Loucy (cell line): ENCODE measurements around the gene TSPAN10.

Experiments used
- H2AFZ ChIP-seq: fragments of 200-600 bp; sonication (generic); 2 replicates; pipeline ENCODE4 v1.6.0; 2016; ENCODE audit warnings: antibody characterized with exemption, mild to moderate bottlenecking, low read length, moderate library complexity
- H3F3A ChIP-seq: fragments of 200-600 bp; 2 replicates; pipeline ENCODE4 v1.6.0; 2016; ENCODE audit warnings: antibody characterized with exemption, low read depth, mild to moderate bottlenecking
- H3K27me3 ChIP-seq: fragments of 200-600 bp; sonication (generic); 2 replicates; pipeline ENCODE4 v1.6.1; 2014; ENCODE audit warnings: low read length, mild to moderate bottlenecking; ENCODE audit not compliant: insufficient read depth, poor library complexity, severe bottlenecking
- H3K36me3 ChIP-seq: fragments of 200-600 bp; sonication (generic); 2 replicates; pipeline ENCODE4 v1.6.1; 2016; ENCODE audit warnings: low read length; ENCODE audit not compliant: insufficient read depth
- H3K4me1 ChIP-seq: fragments of 200-600 bp; sonication (generic); 2 replicates; pipeline ENCODE4 v1.5.1; 2014; ENCODE audit warnings: low read length, mild to moderate bottlenecking; ENCODE audit not compliant: insufficient read depth, poor library complexity, severe bottlenecking
- H3K4me2 ChIP-seq: fragments of 200-600 bp; sonication (generic); 2 replicates; pipeline ENCODE4 v1.6.0; 2014; ENCODE audit warnings: antibody characterized with exemption, low read length, low read depth, mild to moderate bottlenecking; ENCODE audit not compliant: poor library complexity, severe bottlenecking
- H3K4me3 ChIP-seq: fragments of 200-600 bp; sonication (generic); 2 replicates; pipeline ENCODE4 v1.5.1; 2014; ENCODE audit warnings: low read length, mild to moderate bottlenecking, mixed read lengths; ENCODE audit not compliant: poor library complexity, severe bottlenecking
- H3K79me2 ChIP-seq: fragments of 200-600 bp; sonication (generic); 2 replicates; pipeline ENCODE4 v1.6.1; 2014; ENCODE audit warnings: low read length; ENCODE audit not compliant: insufficient read depth
- H3K9ac ChIP-seq: fragments of 200-600 bp; sonication (generic); 2 replicates; pipeline ENCODE4 v1.6.0; 2014; ENCODE audit warnings: mild to moderate bottlenecking, low read depth, low read length, moderate library complexity; ENCODE audit not compliant: poor library complexity, severe bottlenecking
- H3K9me2 ChIP-seq: fragments of 200-600 bp; sonication (generic); replicated peaks from 2 replicates; pipeline ENCODE4 v1.6.1; 2016; ENCODE audit warnings: low read depth, low read length, mixed read lengths
- H3K9me3 ChIP-seq: fragments of 200-600 bp; sonication (generic); 2 replicates; pipeline ENCODE4 v1.6.1; 2014; ENCODE audit warnings: mild to moderate bottlenecking, antibody characterized with exemption, low read length, low read depth; ENCODE audit not compliant: insufficient read depth
- H4K20me1 ChIP-seq: fragments of 200-600 bp; sonication (generic); 2 replicates; pipeline ENCODE4 v1.6.0; 2014; ENCODE audit warnings: antibody characterized with exemption, low read length, mild to moderate bottlenecking; ENCODE audit not compliant: insufficient read depth, poor library complexity, severe bottlenecking
- EZH2phosphoT487 ChIP-seq: fragments of 200-600 bp; IDR thresholded peaks from 2 replicates; pipeline ENCODE4 v1.6.1; 2018; ENCODE audit warnings: antibody characterized with exemption, mild to moderate bottlenecking, moderate library complexity, borderline replicate concordance
- TF ChIP-seq, protein P1 (sequence below): fragments of 200-600 bp; sonication (generic); conservative IDR thresholded peaks from 2 replicates; pipeline ENCODE4 v1.5.1; 2014; ENCODE audit warnings: mild to moderate bottlenecking, antibody characterized with exemption, low read length

TSPAN10 gene

DNA sequence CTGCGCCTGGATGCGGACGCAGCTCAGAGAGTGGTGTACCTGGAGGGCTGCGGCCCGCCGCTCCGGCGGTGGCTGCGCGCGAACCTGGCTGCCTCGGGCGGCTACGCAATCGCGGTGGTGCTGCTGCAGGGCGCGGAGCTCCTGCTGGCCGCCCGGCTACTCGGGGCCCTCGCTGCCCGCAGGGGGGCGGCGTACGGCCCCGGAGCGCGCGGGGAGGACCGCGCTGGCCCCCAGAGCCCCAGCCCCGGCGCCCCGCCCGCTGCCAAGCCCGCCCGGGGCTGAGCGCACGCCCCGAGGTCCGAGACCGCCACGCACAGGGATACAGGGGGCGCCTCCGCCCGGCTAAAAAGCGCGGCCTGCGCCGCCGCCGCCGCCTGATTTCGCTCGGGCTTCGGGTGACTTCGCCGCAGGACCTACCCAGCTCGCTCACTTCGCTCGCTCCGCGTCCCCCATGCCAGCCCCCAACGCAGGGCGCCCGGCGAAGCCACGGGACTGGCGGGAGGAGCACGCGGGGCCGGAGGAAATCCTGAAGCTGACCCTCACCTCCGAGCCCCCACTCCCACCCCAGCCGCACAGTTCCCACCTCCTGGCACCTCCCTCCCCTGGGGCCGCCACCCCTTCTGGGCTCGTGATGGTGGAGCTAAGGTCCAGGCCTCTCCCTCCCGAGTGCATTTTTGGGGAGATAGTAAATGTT, 11.2 kb downstream of the TSPAN10 start:
- Histone ChIP-seq H3K27me3 (no peaks in the 10 kb centered on the region), H3F3A (no peaks in the 10 kb centered on the region), H3K9ac (no peak overlapping the region)

DNA sequence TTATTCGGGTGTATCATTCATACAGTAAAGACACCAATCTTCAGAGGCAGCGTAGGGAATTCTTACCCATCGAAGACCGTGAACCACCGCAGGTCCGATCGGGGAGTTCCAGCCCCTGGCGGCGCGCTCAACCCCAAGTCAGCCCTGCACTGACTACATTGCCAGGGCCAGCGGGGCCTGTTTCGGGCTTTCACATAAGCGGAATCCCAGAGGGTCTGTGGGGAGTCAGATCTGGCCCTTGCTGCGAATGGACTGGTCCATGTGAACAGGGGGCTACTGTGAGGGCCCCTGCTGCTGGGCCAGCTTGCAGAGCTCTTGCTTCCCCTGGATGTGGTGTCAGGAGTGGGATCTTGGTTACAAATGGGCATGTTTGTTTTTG, 11.7 kb downstream of the TSPAN10 start:
- H3K36me3 ChIP-seq: no peaks in the 10 kb centered on the region
- no peaks in the 10 kb centered on the region for H3F3A ChIP-seq
- H3K4me1 ChIP-seq: peaks cover 11% of the 10 kb centered on the region
- no peaks in the 10 kb centered on the region for H3K27me3 ChIP-seq
- H3K4me2 ChIP-seq: no peak overlapping the region
- no peaks in the 10 kb centered on the region for H3K9me3 ChIP-seq
- no peaks in the 10 kb centered on the region for H3K79me2 ChIP-seq
- H3K9me2 ChIP-seq: no peaks in the 10 kb centered on the region
- TF ChIP-seq, protein P1, sequence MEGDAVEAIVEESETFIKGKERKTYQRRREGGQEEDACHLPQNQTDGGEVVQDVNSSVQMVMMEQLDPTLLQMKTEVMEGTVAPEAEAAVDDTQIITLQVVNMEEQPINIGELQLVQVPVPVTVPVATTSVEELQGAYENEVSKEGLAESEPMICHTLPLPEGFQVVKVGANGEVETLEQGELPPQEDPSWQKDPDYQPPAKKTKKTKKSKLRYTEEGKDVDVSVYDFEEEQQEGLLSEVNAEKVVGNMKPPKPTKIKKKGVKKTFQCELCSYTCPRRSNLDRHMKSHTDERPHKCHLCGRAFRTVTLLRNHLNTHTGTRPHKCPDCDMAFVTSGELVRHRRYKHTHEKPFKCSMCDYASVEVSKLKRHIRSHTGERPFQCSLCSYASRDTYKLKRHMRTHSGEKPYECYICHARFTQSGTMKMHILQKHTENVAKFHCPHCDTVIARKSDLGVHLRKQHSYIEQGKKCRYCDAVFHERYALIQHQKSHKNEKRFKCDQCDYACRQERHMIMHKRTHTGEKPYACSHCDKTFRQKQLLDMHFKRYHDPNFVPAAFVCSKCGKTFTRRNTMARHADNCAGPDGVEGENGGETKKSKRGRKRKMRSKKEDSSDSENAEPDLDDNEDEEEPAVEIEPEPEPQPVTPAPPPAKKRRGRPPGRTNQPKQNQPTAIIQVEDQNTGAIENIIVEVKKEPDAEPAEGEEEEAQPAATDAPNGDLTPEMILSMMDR: no peak
- H4K20me1 ChIP-seq: no peaks in the 10 kb centered on the region
- H3K4me3 ChIP-seq: no peak overlapping the region
- H3K9ac ChIP-seq: no peak overlapping the region
- no peak overlapping the region for H2AFZ ChIP-seq

More for the DNA sequence above, 11.2 kb downstream of the TSPAN10 start:
- Histone ChIP-seq H3K4me3 (no peak overlapping the region), H3K4me1 (peaks cover 6% of the 10 kb centered on the region), H3K36me3 (no peaks in the 10 kb centered on the region), H2AFZ (no peak overlapping the region), H4K20me1 (no peaks in the 10 kb centered on the region), H3K9me3 (no peaks in the 10 kb centered on the region), H3K9me2 (no peaks in the 10 kb centered on the region), H3K4me2 (no peak overlapping the region), H3K79me2 (no peaks in the 10 kb centered on the region)
- TF ChIP-seq, protein P1: no peak
- TF ChIP-seq EZH2phosphoT487: no peak

DNA sequence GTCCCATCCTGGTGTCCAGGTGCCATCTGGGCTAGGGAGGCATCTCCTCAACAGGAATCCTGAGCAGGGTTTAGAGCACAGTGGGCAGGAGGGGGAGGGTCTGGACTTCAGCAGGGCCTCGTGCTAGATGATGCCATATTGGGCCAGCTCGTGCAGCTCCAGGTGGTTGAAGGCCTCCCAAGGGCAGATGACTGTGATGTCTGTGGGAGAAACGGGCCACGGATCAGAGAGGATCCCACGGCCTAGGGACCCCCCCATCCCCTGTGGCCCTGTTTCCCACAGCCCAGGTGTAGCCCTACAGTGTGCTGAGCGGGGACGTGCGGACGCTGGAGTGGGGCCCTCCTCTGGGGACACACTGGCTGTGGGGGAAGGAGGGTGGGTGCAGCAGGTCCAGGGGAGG, 14.0 kb downstream of the TSPAN10 start:
- no peaks in the 10 kb centered on the region for H3K79me2 ChIP-seq
- peaks cover 16% of the 10 kb centered on the region for H3K4me1 ChIP-seq
- no peak overlapping the region for H3K4me3 ChIP-seq
- H2AFZ ChIP-seq: no peak overlapping the region
- TF ChIP-seq, protein P1: no peak
- no peak for TF ChIP-seq EZH2phosphoT487
- no peak overlapping the region for H3K4me2 ChIP-seq
- no peaks in the 10 kb centered on the region for H3K27me3 ChIP-seq
- no peaks in the 10 kb centered on the region for H3K9me3 ChIP-seq
- H3K9me2 ChIP-seq: no peaks in the 10 kb centered on the region
- no peaks in the 10 kb centered on the region for H3K36me3 ChIP-seq
- H3F3A ChIP-seq: no peaks in the 10 kb centered on the region
- H3K9ac ChIP-seq: no peak overlapping the region
- H4K20me1 ChIP-seq: no peaks in the 10 kb centered on the region
